A549 (cell line): Measurements from ENCODE around the gene PGM1. TPM values are rescaled to one million over a fixed set of nuclear protein-coding genes. Genes with fewer than 3 reads are reported as not detected.

Experiments
- ATAC-seq, 2 experiments: fragments of 200-7000 bp in 1 of 2; fragments of >200 bp in 1 of 2; cut with Nextera tagmentation in 1 of 2; cut with Tn5 transposase in 1 of 2; 3 replicates each; pipeline versions ENCODE4 v1.8.0 to v1.9.1; 2018 to 2020; ENCODE audit warnings: mild to moderate bottlenecking in 1 of 2, moderate library complexity in 1 of 2
- CTCF ChIA-PET: fragments of 300-600 bp; sonication (Branson Sonifier 250); formaldehyde crosslinking; extraction: SDS; loops from one replicate; lab custom pipeline; 2021; ENCODE audit warnings: antibody characterized with exemption, inconsistent platforms; lab: Yijun Ruan, JAX
- POLR2A ChIA-PET: fragments of 350-600 bp; formaldehyde crosslinking; extraction: SDS; loops from one replicate; lab custom pipeline; 2021; ENCODE audit warnings: antibody characterized with exemption, inconsistent platforms; lab: Yijun Ruan, JAX
- DNase-seq, 2 experiments: peaks; one replicate each; pipeline versions ENCODE4 v3.0.0 to v3.0.0-alpha.2; 2011 to 2016; ENCODE audit warnings: low read depth in 1 of 2, low spot score in 1 of 2
- FAIRE-seq: peaks from 2 replicates; lab custom pipeline; 2011; peaks lifted over from hg19 to GRCh38; lab: Jason Lieb, UNC
- H3K27ac ChIP-seq, 2 experiments: fragments of >200 bp; sonication (Bioruptor Twin); formaldehyde crosslinking; 3 replicates each; pipeline ENCODE4 v1.5.1; 2016 to 2017
- H3K4me1 ChIP-seq: fragments of >200 bp; sonication (Bioruptor Twin); formaldehyde crosslinking; 3 replicates; pipeline ENCODE4 v1.6.1; 2016
- H3K4me2 ChIP-seq: fragments of >200 bp; sonication (Bioruptor Twin); formaldehyde crosslinking; 3 replicates; pipeline ENCODE4 v1.6.1; 2016
- H3K4me3 ChIP-seq: fragments of >200 bp; sonication (Bioruptor Twin); formaldehyde crosslinking; 3 replicates; pipeline ENCODE4 v1.5.1; 2016
- H3K9me3 ChIP-seq: fragments of >200 bp; sonication (Bioruptor Twin); formaldehyde crosslinking; 3 replicates; pipeline ENCODE4 v1.6.1; 2016
- ATOH8 ChIP-seq: fragments of 250-450 bp; sonication (Bioruptor Pico); IDR thresholded peaks from 2 replicates; pipeline ENCODE4 v1.5.0; 2020; ENCODE audit warnings: low read depth, mild to moderate bottlenecking, moderate library complexity
- ELK1 ChIP-seq: fragments of 150-350 bp; IDR thresholded peaks from 2 replicates; pipeline ENCODE4 v1.6.1; 2014; ENCODE audit warnings: low read depth, mild to moderate bottlenecking, low read length
- EP300 ChIP-seq, 2 experiments: fragments of >200 bp; sonication (Bioruptor Twin); formaldehyde crosslinking; IDR thresholded peaks; 2 replicates in 1 of 2; 3 replicates in 1 of 2; pipeline ENCODE4 v1.6.1; 2016 to 2017
- ESRRA ChIP-seq: fragments of 150-350 bp; IDR thresholded peaks from 2 replicates; pipeline ENCODE4 v1.6.1; 2014; ENCODE audit warnings: mild to moderate bottlenecking, low read length, borderline replicate concordance
- HEYL ChIP-seq: fragments of 250-450 bp; sonication (Bioruptor Pico); IDR thresholded peaks from 2 replicates; pipeline ENCODE4 v1.8.0; 2021; ENCODE audit warnings: mild to moderate bottlenecking, moderate library complexity
- HOXA7 ChIP-seq: fragments of 250-450 bp; sonication (Bioruptor Pico); IDR thresholded peaks from 2 replicates; pipeline ENCODE4 v1.5.0; 2020; ENCODE audit warnings: mild to moderate bottlenecking, moderate library complexity
- MAFK ChIP-seq: fragments of 450-650 bp; IDR thresholded peaks from 2 replicates; pipeline ENCODE4 v1.6.1; 2014; ENCODE audit not compliant: partially characterized antibody
- MAX ChIP-seq: IDR thresholded peaks from 2 replicates; pipeline ENCODE4 v1.6.1; 2012
- MAZ ChIP-seq: fragments of 150-350 bp; IDR thresholded peaks from 2 replicates; pipeline ENCODE4 v1.6.1; 2014; ENCODE audit warnings: antibody characterized with exemption, low read depth, low read length, borderline replicate concordance
- MYC ChIP-seq: IDR thresholded peaks from 2 replicates; pipeline ENCODE4 v1.6.1; 2012; ENCODE audit warnings: mild to moderate bottlenecking, inconsistent platforms, low read length, improper control_type of control experiment, borderline replicate concordance
- NPAS2 ChIP-seq: fragments of 250-450 bp; sonication (Bioruptor Pico); IDR thresholded peaks from 2 replicates; pipeline ENCODE4 v1.8.0; 2022; ENCODE audit warnings: mild to moderate bottlenecking, moderate library complexity, borderline replicate concordance
- NR3C1 ChIP-seq: fragments of >200 bp; sonication (Bioruptor Twin); formaldehyde crosslinking; IDR thresholded peaks from 3 replicates; pipeline ENCODE4 v1.6.1; 2017
- RAD21 ChIP-seq, 2 experiments: fragments of >200 bp in 1 of 2; sonication (Bioruptor Twin) in 1 of 2; formaldehyde crosslinking in 1 of 2; IDR thresholded peaks in 1 of 2; conservative IDR thresholded peaks in 1 of 2; 2 replicates in 1 of 2; 3 replicates in 1 of 2; pipeline ENCODE4 v1.6.1; 2012 to 2018; ENCODE audit warnings: inconsistent platforms in 1 of 2
- RNF2 ChIP-seq: fragments of 200-600 bp; sonication (generic); IDR thresholded peaks from 2 replicates; pipeline ENCODE4 v1.6.1; 2016; ENCODE audit warnings: low read depth, mild to moderate bottlenecking, antibody characterized with exemption, moderate library complexity, borderline replicate concordance
- TFCP2L1 ChIP-seq: fragments of 250-450 bp; sonication (Bioruptor Pico); IDR thresholded peaks from 2 replicates; pipeline ENCODE4 v1.5.0; 2021; ENCODE audit warnings: mild to moderate bottlenecking
- ZFP36 ChIP-seq: fragments of 450-650 bp; IDR thresholded peaks from 2 replicates; pipeline ENCODE4 v1.6.1; 2014; ENCODE audit warnings: borderline replicate concordance; ENCODE audit not compliant: partially characterized antibody
- ZSCAN20 ChIP-seq: fragments of 250-450 bp; sonication (Bioruptor Pico); IDR thresholded peaks from 2 replicates; pipeline ENCODE4 v1.8.0; 2022; ENCODE audit warnings: mild to moderate bottlenecking, moderate library complexity
- WGBS: methylation state at CpG from one replicate; pipeline ENCODE4 v1.1.6; 2017; ENCODE audit errors: missing lambda C conversion rate; 5-methylcytosine and 5-hydroxymethylcytosine counted together
- polyA plus RNA-seq, 4 experiments: library from polyadenylated mRNA; depleted of rRNA in 3 of 4; stranded (reverse); fragments of >200 nt; fragmentation: RNase III in 1 of 4; extraction: RNeasy Plus Mini Kit Qiagen cat#74134 plus additional on column Dnase treatment in 1 of 4; gene quantifications; 2 replicates in 3 of 4; 3 replicates in 1 of 4; pipeline ENCODE4 v1.2.3, GENCODE V29; 2011 to 2017

The PGM1 gene
- polyA plus RNA-seq, 2 of the 4 experiments (the other 2 are of a cell fraction) = 25.5 to 50.2 TPM

GRCh38 chr1:63643926-63644325 is 50.7 kb downstream of the PGM1 start:
- Histone ChIP-seq H3K27ac (no peak overlapping the region), H3K9me3 (no peaks in the 10 kb centered on the region), H3K4me2 (no peak overlapping the region), H3K4me1 (peaks cover 17% of the 10 kb centered on the region), H3K4me3 (no peak overlapping the region)
- DNase-seq (no peak), ATAC-seq (no peak), FAIRE-seq (no peak)
- TF ChIP-seq MAZ (no peak), NPAS2 (CRISPR knock-in tag) (no peak), MAX (no peak)
- ChIA-PET CTCF (interaction anchor here (1.3 kb wide), 1 partner anchor 19 kb away, joined by 3 read pairs; no protein-coding TSS in a partner anchor), POLR2A (no interaction called here)
- 58% methylated on average over 3 of the region's 3 CpGs for WGBS

GRCh38 chr1:63645317-63645716 is 52.1 kb downstream of the PGM1 start:
- WGBS = 90% methylated on average over 2 of the region's 2 CpGs
- Histone ChIP-seq H3K4me1 (peaks cover 17% of the 10 kb centered on the region), H3K4me3 (no peak overlapping the region), H3K27ac (no peak overlapping the region), H3K4me2 (no peak overlapping the region), H3K9me3 (no peaks in the 10 kb centered on the region)
- FAIRE-seq (no peak), ATAC-seq (no peak), DNase-seq (no peak)
- TF ChIP-seq EP300 (IDR thresholded peaks at IDR 0.05) (no peak), ZSCAN20 (CRISPR knock-in tag) (no peak), RAD21 (conservative IDR thresholded peaks at IDR 0.05 in 1 of 2, IDR thresholded peaks at IDR 0.05 in 1 of 2) (no peak), HOXA7 (CRISPR knock-in tag) (no peak), NR3C1 (no peak), TFCP2L1 (no peak), ESRRA (no peak), RNF2 (no peak), MAX (no peak), ZFP36 (no peak), MYC (no peak)
- POLR2A ChIA-PET = no interaction called here
- CTCF ChIA-PET = no interaction called here

GRCh38 chr1:63648689-63649088 is 55.5 kb downstream of the PGM1 start:
- Histone ChIP-seq H3K27ac (no peak overlapping the region), H3K4me2 (no peak overlapping the region), H3K9me3 (no peaks in the 10 kb centered on the region), H3K4me3 (no peak overlapping the region), H3K4me1 (no peaks in the 10 kb centered on the region)
- 100% methylated on average over 1 of the region's 1 CpG for WGBS
- FAIRE-seq (no peak), ATAC-seq (no peak), DNase-seq (no peak)
- TF ChIP-seq HEYL (CRISPR knock-in tag) (no peak), MAFK (peak; percentile 38)
- ChIA-PET CTCF (interaction anchor here (0.7 kb wide), 1 partner anchor 10 kb away, joined by 3 read pairs; no protein-coding TSS in a partner anchor), POLR2A (no interaction called here)

GRCh38 chr1:63651161-63651701 is 58.0 kb downstream of the PGM1 start:
- no peak overlapping the region for H3K4me2 ChIP-seq
- CTCF ChIA-PET = interaction anchor here (0.6 to 2.0 kb wide), 5 partner anchors 17 to 486 kb away, joined by 3 to 6 read pairs (median 3); no protein-coding TSS in a partner anchor
- no peaks in the 10 kb centered on the region for H3K9me3 ChIP-seq
- no peak for TF ChIP-seq ZFP36
- TF ChIP-seq ATOH8 (CRISPR knock-in tag) = no peak
- TF ChIP-seq ELK1 = no peak
- no peak for TF ChIP-seq RAD21 (conservative IDR thresholded peaks at IDR 0.05 in 1 of 2, IDR thresholded peaks at IDR 0.05 in 1 of 2)
- DNase-seq (no peak), ATAC-seq (no peak), FAIRE-seq (no peak)
- POLR2A ChIA-PET = interaction anchor here (1.1 kb wide), 1 partner anchor 11 kb away, joined by 5 read pairs; no protein-coding TSS in a partner anchor
- WGBS = 87% methylated on average over 6 of the region's 6 CpGs
- no peak overlapping the region for H3K4me3 ChIP-seq
- H3K4me1 ChIP-seq = no peaks in the 10 kb centered on the region
- no peak overlapping the region for H3K27ac ChIP-seq
